Keratinocyte (primary cell): ENCODE results near the gene SCNN1B.

Experiments used
- CTCF ChIP-seq, 3 experiments: IDR thresholded peaks in 1 of 3; conservative IDR thresholded peaks in 1 of 3; optimal IDR thresholded peaks in 1 of 3; 2 replicates in 2 of 3; 3 replicates in 1 of 3; pipeline versions ENCODE3 to v1.5.1; 2011; ENCODE audit warnings: low read length in 3 of 3, mild to moderate bottlenecking in 3 of 3, moderate library complexity in 2 of 3, control low read depth in 1 of 3, inconsistent platforms in 1 of 3; ENCODE audit not compliant: insufficient read depth in 2 of 3; ENCODE audit errors: extremely low read depth in 1 of 3
- EZH2 ChIP-seq: IDR thresholded peaks from one replicate; pipeline ENCODE4 v1.6.1; 2012; ENCODE audit warnings: inconsistent platforms, mild to moderate bottlenecking, low read length, moderate library complexity

DNA sequence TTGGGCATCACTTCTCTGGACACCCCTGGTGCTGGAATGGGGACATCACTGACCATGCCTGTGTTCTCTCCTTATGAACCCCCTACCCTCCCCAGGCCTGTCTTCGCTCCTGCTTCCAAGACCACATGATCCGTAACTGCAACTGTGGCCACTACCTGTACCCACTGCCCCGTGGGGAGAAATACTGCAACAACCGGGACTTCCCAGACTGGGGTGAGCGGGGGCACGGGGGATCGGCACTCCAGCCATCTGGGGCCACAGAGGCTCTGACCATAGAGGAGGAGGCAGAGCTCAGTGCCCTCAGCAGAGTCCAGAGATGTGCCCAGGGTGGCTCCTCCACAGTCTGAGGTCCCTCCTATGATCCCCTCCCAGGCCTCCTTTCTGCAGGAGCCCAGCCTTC lies 73.5 kb downstream of the SCNN1B start:
- no peak for TF ChIP-seq CTCF (optimal IDR thresholded peaks at IDR 0.05 in 1 of 3, IDR thresholded peaks at IDR 0.05 in 1 of 3, conservative IDR thresholded peaks at IDR 0.05 in 1 of 3; ENCODE audit: extremely low read depth in 1 of 3, insufficient read depth in 2 of 3, low read length in 3 of 3)
- no peak for TF ChIP-seq EZH2
